IgD-negative memory B cell (primary cell): Measurements from ENCODE around the gene CDS2. TPM values are rescaled to one million over a fixed set of nuclear protein-coding genes. Genes with fewer than 3 reads are reported as not detected.
A peak's percentile ranks its signal among the peaks of the same experiment; 100 is the strongest.

Experiments
- H3K27ac Mint-ChIP-seq, 3 donors: one replicate each; pipeline ENCODE4 v1.8.0; 2020 to 2022; ENCODE audit warnings: mild to moderate bottlenecking in 3 of 3, mixed read lengths in 3 of 3, moderate library complexity in 1 of 3
- H3K27me3 Mint-ChIP-seq: one replicate; pipeline ENCODE4 v1.8.0; 2021; ENCODE audit warnings: mixed read lengths
- H3K36me3 Mint-ChIP-seq: one replicate; pipeline ENCODE4 v1.8.0; 2020; ENCODE audit warnings: mild to moderate bottlenecking, mixed read lengths
- H3K4me1 Mint-ChIP-seq, 3 donors: one replicate each; pipeline ENCODE4 v1.8.0; 2020 to 2022; ENCODE audit warnings: mixed read lengths in 3 of 3, mild to moderate bottlenecking in 1 of 3
- H3K4me3 Mint-ChIP-seq, 4 donors: one replicate each; pipeline ENCODE4 v1.8.0; 2020 to 2022; ENCODE audit warnings: mild to moderate bottlenecking in 4 of 4, mixed read lengths in 4 of 4, moderate library complexity in 3 of 4
- H3K9me3 Mint-ChIP-seq, 3 donors: one replicate each; pipeline ENCODE4 v1.8.0; 2020 to 2021; ENCODE audit warnings: mixed read lengths in 3 of 3, mild to moderate bottlenecking in 1 of 3
- polyA plus RNA-seq: library from polyadenylated mRNA; unstranded; fragments of 300-500 nt; fragmentation: Illumina TruSeq; gene quantifications from one replicate; pipeline ENCODE4 v1.2.3, GENCODE V29; 2021

CDS2 gene
- polyA plus RNA-seq, 1 donor from 2014 or later: 42.3 TPM

GRCh38 chr20:5190444-5190843, 63.6 kb downstream of the CDS2 start:
- H3K4me3 Mint-ChIP-seq: no peak overlapping the region
- peaks cover 0 to 8% (median 5%) of the 10 kb centered on the region in 3 donors for H3K4me1 Mint-ChIP-seq
- no peaks in the 10 kb centered on the region for H3K36me3 Mint-ChIP-seq
- H3K27ac Mint-ChIP-seq: peak overlapping the region in 1 of 3 donors; percentile 10
- no peaks in the 10 kb centered on the region for H3K9me3 Mint-ChIP-seq
- H3K27me3 Mint-ChIP-seq: no peaks in the 10 kb centered on the region

- Mint-ChIP-seq H3K4me3 (peak overlapping the region in 1 of 4 donors; percentile 79), H3K27ac (peak overlapping the region in 2 of 3 donors; percentile 78 to 93), H3K27me3 (no peaks in the 10 kb centered on the region), H3K36me3 (peaks cover 3% of the 10 kb centered on the region), H3K4me1 (peaks cover 0 to 8% (median 5%) of the 10 kb centered on the region in 3 donors), H3K9me3 (no peaks in the 10 kb centered on the region)
These were observed 65.2 kb downstream of the CDS2 start for GRCh38 chr20:5191829-5192569.

GRCh38 chr20:5192570-5193431, 66.0 kb downstream of the CDS2 start:
- Mint-ChIP-seq H3K27me3 (no peaks in the 10 kb centered on the region), H3K9me3 (no peaks in the 10 kb centered on the region), H3K4me3 (peak overlapping the region in 1 of 4 donors; percentile 79), H3K36me3 (peaks cover 3% of the 10 kb centered on the region), H3K4me1 (peaks cover 0 to 8% (median 5%) of the 10 kb centered on the region in 3 donors), H3K27ac (peak overlapping the region in 2 of 3 donors; percentile 78 to 93)

GRCh38 chr20:5195655-5196054, 68.8 kb downstream of the CDS2 start:
- H3K27me3 Mint-ChIP-seq: no peaks in the 10 kb centered on the region
- H3K4me3 Mint-ChIP-seq: no peak overlapping the region
- peaks cover 12% of the 10 kb centered on the region for H3K36me3 Mint-ChIP-seq
- no peak overlapping the region for H3K27ac Mint-ChIP-seq
- H3K4me1 Mint-ChIP-seq: peaks cover 0 to 7% (median 5%) of the 10 kb centered on the region in 3 donors
- H3K9me3 Mint-ChIP-seq: no peaks in the 10 kb centered on the region

- Mint-ChIP-seq H3K27me3 (no peaks in the 10 kb centered on the region), H3K4me1 (peaks cover 0 to 7% (median 5%) of the 10 kb centered on the region in 3 donors), H3K4me3 (no peak overlapping the region), H3K27ac (no peak overlapping the region), H3K9me3 (no peaks in the 10 kb centered on the region), H3K36me3 (peaks cover 12% of the 10 kb centered on the region)
These were observed 69.3 kb downstream of the CDS2 start for GRCh38 chr20:5196149-5196548.

- Mint-ChIP-seq H3K27me3 (no peaks in the 10 kb centered on the region), H3K4me1 (peaks cover 0 to 6% (median 3%) of the 10 kb centered on the region in 3 donors), H3K36me3 (peaks cover 12% of the 10 kb centered on the region), H3K27ac (no peak overlapping the region), H3K4me3 (no peak overlapping the region), H3K9me3 (no peaks in the 10 kb centered on the region)
These were observed 70.5 kb downstream of the CDS2 start for GRCh38 chr20:5197270-5197827.

GRCh38 chr20:5197847-5198650, 71.2 kb downstream of the CDS2 start:
- Mint-ChIP-seq H3K36me3 (peaks cover 12% of the 10 kb centered on the region), H3K27me3 (no peaks in the 10 kb centered on the region), H3K27ac (peak overlapping the region in 1 of 3 donors; percentile 60), H3K4me1 (peaks cover 0 to 3% (median 0%) of the 10 kb centered on the region in 3 donors), H3K4me3 (no peak overlapping the region), H3K9me3 (no peaks in the 10 kb centered on the region)

GRCh38 chr20:5198651-5198924, 71.8 kb downstream of the CDS2 start:
- Mint-ChIP-seq H3K36me3 (peaks cover 12% of the 10 kb centered on the region), H3K4me3 (no peak overlapping the region), H3K27me3 (no peaks in the 10 kb centered on the region), H3K4me1 (peaks cover 0 to 3% (median 0%) of the 10 kb centered on the region in 3 donors), H3K27ac (no peak overlapping the region), H3K9me3 (no peaks in the 10 kb centered on the region)

- H3K9me3 Mint-ChIP-seq: no peaks in the 10 kb centered on the region
- H3K27ac Mint-ChIP-seq: no peak overlapping the region
- peaks cover 7% of the 10 kb centered on the region for H3K36me3 Mint-ChIP-seq
- H3K4me1 Mint-ChIP-seq: peaks cover 0 to 2% (median 2%) of the 10 kb centered on the region in 3 donors
- H3K4me3 Mint-ChIP-seq: no peak overlapping the region
- no peaks in the 10 kb centered on the region for H3K27me3 Mint-ChIP-seq
These were observed 76.6 kb downstream of the CDS2 start for GRCh38 chr20:5203380-5203779.

GRCh38 chr20:5205348-5206210, 78.8 kb downstream of the CDS2 start:
- Mint-ChIP-seq H3K27ac (peak overlapping the region in 1 of 3 donors; percentile 9), H3K4me1 (peaks cover 2 to 5% (median 2%) of the 10 kb centered on the region in 3 donors), H3K4me3 (no peak overlapping the region), H3K9me3 (no peaks in the 10 kb centered on the region), H3K36me3 (peaks cover 8% of the 10 kb centered on the region), H3K27me3 (no peaks in the 10 kb centered on the region)

GRCh38 chr20:5207138-5207537, 80.3 kb downstream of the CDS2 start:
- Mint-ChIP-seq H3K27me3 (no peaks in the 10 kb centered on the region), H3K27ac (no peak overlapping the region), H3K36me3 (peaks cover 8% of the 10 kb centered on the region), H3K4me3 (no peak overlapping the region), H3K9me3 (no peaks in the 10 kb centered on the region), H3K4me1 (peaks cover 0 to 5% (median 2%) of the 10 kb centered on the region in 3 donors)

GRCh38 chr20:5211803-5212714, 85.3 kb downstream of the CDS2 start:
- peaks cover 8% of the 10 kb centered on the region for H3K36me3 Mint-ChIP-seq
- H3K27me3 Mint-ChIP-seq: no peaks in the 10 kb centered on the region
- H3K9me3 Mint-ChIP-seq: no peaks in the 10 kb centered on the region
- H3K4me1 Mint-ChIP-seq: peaks cover 0 to 5% (median 2%) of the 10 kb centered on the region in 3 donors
- no peak overlapping the region for H3K27ac Mint-ChIP-seq
- no peak overlapping the region for H3K4me3 Mint-ChIP-seq

- H3K27ac Mint-ChIP-seq: peak overlapping the region in 1 of 3 donors; percentile 10
- H3K27me3 Mint-ChIP-seq: no peaks in the 10 kb centered on the region
- H3K9me3 Mint-ChIP-seq: no peaks in the 10 kb centered on the region
- H3K4me3 Mint-ChIP-seq: no peak overlapping the region
- peaks cover 8% of the 10 kb centered on the region for H3K36me3 Mint-ChIP-seq
- H3K4me1 Mint-ChIP-seq: peaks cover 0 to 5% (median 2%) of the 10 kb centered on the region in 3 donors
These were observed 86.2 kb downstream of the CDS2 start for GRCh38 chr20:5212907-5213487.
